Measurements from ENCODE around the gene TGFBR3.

GRCh38 chr1:91725989-91726721 is 159.8 kb downstream of the TGFBR3 start:
- TF ChIP-seq TFAP4 (CRISPR knock-in tag; IDR thresholded peaks at IDR 0.05; ENCODE audit: borderline replicate concordance) (no peak), ZNF212 (CRISPR knock-in tag; IDR thresholded peaks at IDR 0.05) (no peak), CTCF (IDR thresholded peaks at IDR 0.05 in 2 of 3, conservative IDR thresholded peaks at IDR 0.05 in 1 of 3; ENCODE audit: insufficient read depth in 2 of 3, low read depth in 1 of 3, low read length in 3 of 3) (no peak), RNF2 (IDR thresholded peaks at IDR 0.05) (no peak), TEAD2 (tag; IDR thresholded peaks at IDR 0.05) (no peak)
